Upper lobe of right lung (tissue), 1 donor: ENCODE data around the gene C10orf71. TPM values are rescaled to one million over a fixed set of nuclear protein-coding genes. Genes with fewer than 3 reads are reported as not detected.
A peak's percentile ranks its signal among the peaks of the same experiment; 100 is the strongest.

Experiments used
- ATAC-seq: fragments of 200-7000 bp; cut with Tn5 transposase; one replicate; pipeline ENCODE4 v1.9.1; 2020; ENCODE audit warnings: mild to moderate bottlenecking, moderate library complexity
- DNase-seq: peaks from one replicate; pipeline ENCODE4 v3.0.0-alpha.2; 2020
- H3K27ac ChIP-seq: fragments of 200-600 bp; one replicate; pipeline ENCODE4 v1.8.0; 2022
- H3K27me3 ChIP-seq: fragments of 200-600 bp; one replicate; pipeline ENCODE4 v1.8.0; 2022; ENCODE audit warnings: mild to moderate bottlenecking
- H3K36me3 ChIP-seq: fragments of 200-600 bp; one replicate; pipeline ENCODE4 v1.8.0; 2022
- H3K4me1 ChIP-seq: fragments of 200-600 bp; one replicate; pipeline ENCODE4 v1.8.0; 2022
- H3K4me3 ChIP-seq: fragments of 200-600 bp; one replicate; pipeline ENCODE4 v1.8.0; 2022; ENCODE audit warnings: mild to moderate bottlenecking
- H3K9me3 ChIP-seq: fragments of 200-600 bp; one replicate; pipeline ENCODE4 v1.8.0; 2022
- intact Hi-C: fragments of 100-400 bp; cut with DNase I; formaldehyde crosslinking; loops from one replicate; pipeline ENCODE4 v1.11.0; 2022
- total RNA-seq: library from RNA; stranded (reverse); fragmentation: NEBNext Ultra II Directional; extraction: Animal tissue kit (Norgen Biotek cat#: 25700); gene quantifications from one replicate; pipeline ENCODE4 v1.2.1, GENCODE V29; 2021
- TF ChIP-seq, protein P1 (sequence below): fragments of 200-600 bp; IDR thresholded peaks from one replicate; pipeline ENCODE4 v1.8.0; 2022; ENCODE audit warnings: antibody characterized with exemption
- donor health status: DM: no; HTN: yes; CAD: no; lungs with severe emphysema.

C10orf71 gene
- total RNA-seq, 1 donor from 2014 or later = not detected

DNA sequence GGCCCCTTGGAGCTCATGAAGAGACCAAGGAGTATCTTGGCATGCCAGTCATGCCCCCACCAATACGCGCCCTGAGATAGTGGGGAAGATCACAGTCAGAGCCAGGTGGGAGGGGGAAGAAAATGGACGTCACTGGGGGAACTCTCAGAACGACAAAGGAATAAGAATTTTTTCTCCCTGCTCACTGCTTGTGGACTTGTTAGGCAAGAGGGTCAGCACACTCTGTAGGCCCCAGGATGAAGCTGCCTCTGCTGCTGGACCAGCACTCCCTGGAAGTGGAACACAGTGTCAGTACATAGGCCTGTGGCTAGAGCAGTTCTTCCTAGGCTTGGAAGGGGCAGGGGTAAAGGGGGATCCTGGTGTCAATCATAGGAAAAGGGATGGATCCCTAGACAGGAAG is 50.4 kb downstream of the C10orf71 start:
- no peak for ATAC-seq
- Histone ChIP-seq H3K36me3 (no peaks in the 10 kb centered on the region), H3K27me3 (no peaks in the 10 kb centered on the region), H3K4me3 (no peak overlapping the region), H3K4me1 (no peaks in the 10 kb centered on the region), H3K9me3 (peaks cover 4% of the 10 kb centered on the region), H3K27ac (no peak overlapping the region)
- TF ChIP-seq, protein P1, sequence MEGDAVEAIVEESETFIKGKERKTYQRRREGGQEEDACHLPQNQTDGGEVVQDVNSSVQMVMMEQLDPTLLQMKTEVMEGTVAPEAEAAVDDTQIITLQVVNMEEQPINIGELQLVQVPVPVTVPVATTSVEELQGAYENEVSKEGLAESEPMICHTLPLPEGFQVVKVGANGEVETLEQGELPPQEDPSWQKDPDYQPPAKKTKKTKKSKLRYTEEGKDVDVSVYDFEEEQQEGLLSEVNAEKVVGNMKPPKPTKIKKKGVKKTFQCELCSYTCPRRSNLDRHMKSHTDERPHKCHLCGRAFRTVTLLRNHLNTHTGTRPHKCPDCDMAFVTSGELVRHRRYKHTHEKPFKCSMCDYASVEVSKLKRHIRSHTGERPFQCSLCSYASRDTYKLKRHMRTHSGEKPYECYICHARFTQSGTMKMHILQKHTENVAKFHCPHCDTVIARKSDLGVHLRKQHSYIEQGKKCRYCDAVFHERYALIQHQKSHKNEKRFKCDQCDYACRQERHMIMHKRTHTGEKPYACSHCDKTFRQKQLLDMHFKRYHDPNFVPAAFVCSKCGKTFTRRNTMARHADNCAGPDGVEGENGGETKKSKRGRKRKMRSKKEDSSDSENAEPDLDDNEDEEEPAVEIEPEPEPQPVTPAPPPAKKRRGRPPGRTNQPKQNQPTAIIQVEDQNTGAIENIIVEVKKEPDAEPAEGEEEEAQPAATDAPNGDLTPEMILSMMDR = no peak
- no peak for DNase-seq
- intact Hi-C loops = no loop called here

DNA sequence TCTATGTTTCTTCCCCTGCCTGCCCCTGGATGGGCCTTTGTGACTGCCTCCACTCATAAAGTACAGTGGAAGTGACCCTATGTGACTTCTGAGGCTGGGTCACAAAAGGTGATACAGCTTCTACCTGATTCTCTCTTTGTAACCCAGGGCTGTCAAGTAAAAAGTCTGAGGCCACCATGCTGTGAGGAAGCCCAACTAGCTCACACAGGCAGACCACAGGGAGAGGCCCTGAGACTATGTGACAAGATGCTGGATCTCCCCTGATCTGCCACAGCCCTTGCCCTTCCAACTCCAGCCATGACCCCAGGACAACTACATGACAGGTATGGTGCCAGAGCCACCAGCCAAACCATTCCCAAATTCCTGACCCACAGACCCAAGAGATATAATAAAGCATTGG is 51.2 kb downstream of the C10orf71 start:
- no peak for DNase-seq
- ATAC-seq = no peak
- H3K27me3 ChIP-seq = no peaks in the 10 kb centered on the region
- H3K27ac ChIP-seq = no peak overlapping the region
- TF ChIP-seq, protein P1 = no peak
- H3K9me3 ChIP-seq = peaks cover 4% of the 10 kb centered on the region
- no peak overlapping the region for H3K4me3 ChIP-seq
- no peaks in the 10 kb centered on the region for H3K4me1 ChIP-seq
- intact Hi-C loops = no loop called here
- no peaks in the 10 kb centered on the region for H3K36me3 ChIP-seq

DNA sequence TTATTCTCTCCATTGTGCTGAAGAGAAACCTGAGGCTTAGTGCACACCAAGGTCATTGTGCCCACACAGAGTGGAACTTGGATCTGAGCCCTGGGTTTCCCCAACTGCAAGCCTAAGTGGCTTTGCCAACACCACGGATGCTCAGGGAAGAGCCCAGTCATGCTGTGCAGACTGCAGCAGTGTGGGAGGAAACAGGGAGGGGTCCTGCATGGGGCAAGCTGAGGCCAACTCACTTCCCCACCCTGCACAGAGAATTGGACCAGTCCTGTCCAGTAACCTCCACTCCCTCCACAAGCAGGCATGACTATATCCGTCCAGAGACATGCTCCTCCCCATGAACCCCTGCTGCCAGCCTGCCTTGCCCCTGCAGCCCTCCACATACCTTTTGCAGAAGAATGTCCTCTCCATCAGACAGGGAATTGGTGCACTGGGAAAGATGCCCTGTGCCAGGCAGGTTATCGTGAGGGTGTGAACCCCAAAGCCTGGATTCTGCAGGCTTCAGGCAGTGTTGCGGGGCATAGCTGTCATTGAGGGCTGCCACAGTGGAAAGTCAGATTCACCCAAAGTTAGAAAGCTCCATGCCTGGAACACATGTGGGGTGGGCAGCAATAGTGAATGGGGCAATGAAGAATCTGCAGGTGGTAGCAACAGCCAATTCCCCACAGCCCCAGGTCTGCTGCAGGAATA is 52.0 kb downstream of the C10orf71 start:
- Histone ChIP-seq H3K27me3 (no peaks in the 10 kb centered on the region), H3K4me1 (no peaks in the 10 kb centered on the region), H3K36me3 (no peaks in the 10 kb centered on the region), H3K27ac (no peak overlapping the region), H3K4me3 (no peak overlapping the region), H3K9me3 (peaks cover 4% of the 10 kb centered on the region)
- TF ChIP-seq, protein P1 = no peak
- intact Hi-C loops = no loop called here
- no peak for DNase-seq
- peak; percentile 57 for ATAC-seq

DNA sequence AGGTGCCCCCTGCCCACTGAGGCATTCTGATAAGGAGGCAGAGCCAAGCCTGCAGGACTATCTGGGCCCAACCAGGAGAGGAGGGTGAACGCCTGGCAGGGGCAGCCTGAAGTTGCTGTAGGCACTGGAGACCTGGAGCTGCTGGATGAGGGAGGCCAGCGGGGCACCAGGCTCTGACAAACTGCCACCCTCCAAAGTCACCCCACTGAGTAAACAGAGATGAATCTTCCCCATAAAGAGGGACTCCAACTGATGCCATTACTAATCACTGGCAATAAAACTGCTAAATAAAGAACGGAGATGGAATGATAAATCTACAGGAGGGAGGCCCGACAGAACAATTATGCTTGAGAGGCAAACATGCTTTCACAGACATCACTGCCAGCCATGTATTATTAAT is 52.7 kb downstream of the C10orf71 start:
- intact Hi-C loops = no loop called here
- Histone ChIP-seq H3K36me3 (no peaks in the 10 kb centered on the region), H3K27me3 (no peaks in the 10 kb centered on the region), H3K27ac (no peak overlapping the region), H3K9me3 (peaks cover 4% of the 10 kb centered on the region), H3K4me3 (no peak overlapping the region), H3K4me1 (no peaks in the 10 kb centered on the region)
- DNase-seq (no peak), ATAC-seq (no peak)
- TF ChIP-seq, protein P1 = no peak

DNA sequence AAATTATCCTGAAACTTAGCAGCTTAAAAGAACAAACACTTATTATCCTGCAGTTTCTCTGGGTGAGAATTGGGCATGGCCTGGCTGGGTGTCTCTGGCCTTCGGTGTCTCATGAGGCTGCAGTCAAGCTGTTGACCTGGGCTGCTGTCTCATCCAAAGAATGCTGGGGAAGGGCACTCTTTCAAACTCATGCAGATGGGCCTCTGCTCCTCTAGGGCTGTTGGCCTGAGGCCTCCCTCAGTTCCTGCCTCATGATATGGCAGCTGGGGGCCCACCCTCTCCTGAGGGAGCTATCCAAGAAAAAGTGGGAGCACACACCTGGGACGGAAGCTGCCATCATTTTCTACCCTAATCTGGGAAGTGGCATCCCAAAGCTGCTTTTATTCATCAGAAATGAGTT is 53.4 kb downstream of the C10orf71 start:
- Histone ChIP-seq H3K27ac (no peak overlapping the region), H3K27me3 (no peaks in the 10 kb centered on the region), H3K36me3 (no peaks in the 10 kb centered on the region), H3K4me1 (no peaks in the 10 kb centered on the region), H3K9me3 (peaks cover 7% of the 10 kb centered on the region), H3K4me3 (no peak overlapping the region)
- TF ChIP-seq, protein P1 = no peak
- ATAC-seq (no peak), DNase-seq (no peak)
- intact Hi-C loops = no loop called here
